Activated CD4-positive, CD25-positive, alpha-beta regulatory T cell treated with anti-CD3 and anti-CD28 coated beads, Interleukin-2, amount 50 U/mL, for 24 hours (primary cell): Measurements from ENCODE around the gene KASH5.

Source experiments
- ATAC-seq, 2 donors: fragments of 150-1000 bp; cut with Tn5 transposase; one replicate each; pipeline ENCODE4 v1.10.0; 2021; ENCODE audit warnings: mild to moderate bottlenecking in 1 of 2, moderate library complexity in 1 of 2

KASH5 gene

DNA sequence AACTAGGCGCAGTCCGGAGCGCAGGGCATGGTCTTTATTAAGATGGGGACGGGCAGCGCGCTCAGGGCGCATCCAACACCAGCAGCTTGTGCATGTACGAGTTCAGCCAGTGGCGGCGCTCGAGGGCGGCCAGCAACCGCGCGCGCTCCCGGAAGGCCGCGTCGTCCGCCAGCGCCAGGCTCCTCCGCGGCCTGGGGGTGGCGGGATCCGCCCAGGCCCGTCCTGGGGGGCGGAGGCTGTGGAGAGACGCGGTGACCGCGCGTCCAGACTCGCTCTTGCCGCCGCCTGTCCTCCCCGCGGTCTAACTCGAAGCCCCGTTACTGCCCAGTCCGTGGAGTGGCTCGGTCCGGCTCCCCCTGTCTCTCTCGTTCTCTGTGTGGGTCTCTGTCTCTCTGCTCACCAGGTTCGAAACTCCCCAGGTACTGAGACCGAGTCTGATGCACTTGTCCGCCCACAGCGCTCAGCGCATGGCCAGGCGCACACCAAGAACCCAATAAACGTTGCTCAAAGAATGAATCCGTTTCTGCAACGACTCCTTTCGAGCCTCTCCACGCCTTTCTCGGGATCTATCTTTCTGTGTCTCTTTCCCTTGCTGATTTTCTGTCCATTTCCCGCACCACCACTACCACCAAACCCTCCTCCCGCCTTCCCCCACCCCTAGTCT lies 34.5 kb downstream of the KASH5 start:
- peak; percentile 37 to 49 for ATAC-seq

DNA sequence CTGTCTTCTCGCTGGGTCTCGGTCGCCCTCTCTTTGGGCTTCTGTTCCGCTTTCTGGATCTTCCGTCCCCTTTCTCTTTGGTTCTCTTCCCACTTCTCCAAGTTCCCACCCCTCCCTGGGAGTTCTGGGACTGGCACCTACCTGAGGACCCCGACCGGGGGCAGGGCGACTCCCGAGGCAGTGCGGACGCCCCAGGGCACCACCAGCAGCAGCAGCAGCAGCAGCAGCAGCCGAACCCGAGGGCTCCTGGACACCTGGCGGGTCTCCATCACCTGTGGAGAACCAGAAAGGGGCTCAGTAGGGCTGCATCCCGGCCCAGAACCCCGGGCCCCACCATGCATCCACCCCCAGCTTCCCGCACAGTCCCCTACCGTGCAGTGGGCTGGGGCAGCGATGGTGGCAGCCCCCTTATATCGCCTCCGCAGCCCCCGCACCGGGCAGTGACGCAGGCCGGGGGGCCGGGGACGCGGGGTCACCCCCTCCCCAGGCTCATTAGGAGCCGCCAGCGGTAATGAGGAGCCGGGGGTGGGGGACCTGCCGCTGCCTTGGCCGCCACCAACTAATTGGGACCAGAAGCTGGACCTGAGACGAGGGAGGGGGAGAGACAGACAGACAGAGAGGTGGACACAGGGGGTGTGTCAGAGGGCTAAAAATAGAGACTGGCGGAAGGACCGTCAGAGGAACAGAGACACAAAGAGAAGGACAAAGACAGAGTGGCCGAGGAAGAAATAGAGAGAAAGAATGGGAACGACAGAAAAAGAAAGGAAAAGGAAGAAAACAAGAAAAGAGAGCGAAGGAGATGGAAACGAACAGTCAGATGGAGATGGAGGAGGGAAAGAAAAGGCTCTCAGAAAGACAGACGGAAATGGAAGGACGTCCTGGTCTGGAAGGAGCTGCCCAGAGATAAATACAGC lies 35.3 kb downstream of the KASH5 start, which contains the start of gene PTH2:
PTH2 (minus strand) TSS at position 371 of the 914 bp plus-strand sequence; CDS start at position 269, 102 bp downstream.
- ATAC-seq: no peak

DNA sequence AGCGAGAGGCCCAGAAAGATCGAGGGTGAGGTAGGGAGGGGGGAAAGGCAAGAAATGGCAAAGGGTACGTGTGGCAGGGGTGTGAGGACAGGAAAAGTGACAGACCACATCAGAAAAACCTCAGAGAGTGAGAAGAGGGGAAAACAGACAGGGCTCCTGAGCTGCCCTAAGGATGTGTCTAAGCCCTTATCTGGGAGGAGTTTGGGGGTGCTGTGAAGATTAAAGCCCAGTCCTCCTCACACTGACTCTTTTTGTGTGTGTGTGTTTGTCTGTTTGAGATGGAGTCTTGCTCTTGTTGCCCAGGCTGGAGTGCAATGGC lies 35.9 kb downstream of the KASH5 start:
- ATAC-seq: no peak

DNA sequence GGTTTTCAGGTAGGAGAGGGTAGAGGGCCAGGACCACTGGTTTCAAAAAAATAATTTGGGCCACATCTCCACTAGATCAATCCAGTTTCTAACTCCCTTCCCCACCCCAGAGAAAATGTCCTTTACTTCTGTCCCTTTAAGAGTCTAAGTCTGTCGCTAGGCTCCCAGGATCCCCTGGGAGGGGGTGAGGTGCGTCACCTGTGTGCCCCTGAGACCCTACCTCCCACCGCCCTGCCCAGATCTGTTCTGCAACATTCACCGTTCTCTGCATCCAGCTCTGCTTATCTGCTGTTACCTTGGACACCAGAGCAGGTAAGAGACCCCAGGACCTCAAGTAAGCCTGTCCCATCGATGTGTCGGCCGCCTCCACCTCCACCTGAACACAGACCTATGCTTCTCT lies 37.1 kb downstream of the KASH5 start, which contains the start of gene GFY:
GFY (plus strand) TSS at position 211 of the 400 bp plus-strand sequence. CDS start 1,043 bp downstream, outside the sequence.
- ATAC-seq: no peak

DNA sequence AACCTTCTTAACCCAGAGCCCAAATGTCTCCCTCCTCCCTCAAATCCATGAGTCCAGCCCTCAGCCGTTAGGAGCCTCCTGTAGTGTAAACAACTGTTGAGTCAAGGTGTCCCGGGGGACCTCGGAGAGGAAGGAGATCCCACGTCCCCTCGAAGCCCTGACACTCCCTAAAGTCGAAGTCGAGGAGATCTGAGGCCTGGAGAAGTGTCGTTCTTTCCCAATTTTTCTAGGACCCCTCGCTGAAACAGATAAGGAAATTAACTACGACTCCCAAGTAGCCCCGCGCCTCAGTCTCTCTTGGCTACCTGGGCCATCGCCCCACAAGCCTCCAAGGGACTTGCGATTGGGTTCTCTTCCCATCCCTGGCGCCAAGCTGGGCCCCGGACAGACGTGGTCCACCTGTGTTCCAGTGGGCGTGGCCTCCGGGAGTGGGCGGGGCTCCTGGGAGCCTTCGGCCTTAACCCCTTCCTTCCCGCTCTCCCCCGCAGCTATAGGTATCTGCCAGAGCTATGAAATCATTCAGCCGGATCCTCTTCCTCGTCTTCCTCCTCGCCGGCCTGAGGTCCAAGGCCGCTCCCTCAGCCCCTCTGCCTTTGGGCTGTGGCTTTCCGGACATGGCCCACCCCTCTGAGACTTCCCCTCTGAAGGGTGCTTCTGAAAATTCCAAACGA lies 38.0 kb downstream of the KASH5 start:
- no peak for ATAC-seq

DNA sequence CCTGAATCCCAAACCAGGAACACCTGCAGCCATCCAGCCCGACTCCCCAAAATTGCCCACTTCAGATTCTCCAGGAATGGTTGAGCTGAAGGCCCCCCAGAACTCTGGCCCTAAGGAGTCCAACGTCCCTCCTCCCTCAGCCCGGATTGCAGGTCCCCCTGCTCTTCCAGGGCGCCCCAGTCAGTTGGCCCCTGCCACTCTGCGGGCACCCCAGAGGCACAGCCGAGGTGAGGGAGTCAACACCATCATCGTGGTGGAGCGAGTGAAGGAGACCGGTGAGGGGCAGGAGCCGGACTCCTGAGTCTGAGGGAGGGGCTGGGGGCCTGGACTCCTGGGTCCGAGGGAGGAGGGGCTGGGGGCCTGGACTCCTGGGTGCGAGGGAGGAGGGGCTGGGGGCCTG lies 39.3 kb downstream of the KASH5 start:
- no peak for ATAC-seq

- peak in 1 of 2 donors; percentile 42 for ATAC-seq
These were observed 40.0 kb downstream of the KASH5 start for GRCh38 chr19:49427855-49428546.

DNA sequence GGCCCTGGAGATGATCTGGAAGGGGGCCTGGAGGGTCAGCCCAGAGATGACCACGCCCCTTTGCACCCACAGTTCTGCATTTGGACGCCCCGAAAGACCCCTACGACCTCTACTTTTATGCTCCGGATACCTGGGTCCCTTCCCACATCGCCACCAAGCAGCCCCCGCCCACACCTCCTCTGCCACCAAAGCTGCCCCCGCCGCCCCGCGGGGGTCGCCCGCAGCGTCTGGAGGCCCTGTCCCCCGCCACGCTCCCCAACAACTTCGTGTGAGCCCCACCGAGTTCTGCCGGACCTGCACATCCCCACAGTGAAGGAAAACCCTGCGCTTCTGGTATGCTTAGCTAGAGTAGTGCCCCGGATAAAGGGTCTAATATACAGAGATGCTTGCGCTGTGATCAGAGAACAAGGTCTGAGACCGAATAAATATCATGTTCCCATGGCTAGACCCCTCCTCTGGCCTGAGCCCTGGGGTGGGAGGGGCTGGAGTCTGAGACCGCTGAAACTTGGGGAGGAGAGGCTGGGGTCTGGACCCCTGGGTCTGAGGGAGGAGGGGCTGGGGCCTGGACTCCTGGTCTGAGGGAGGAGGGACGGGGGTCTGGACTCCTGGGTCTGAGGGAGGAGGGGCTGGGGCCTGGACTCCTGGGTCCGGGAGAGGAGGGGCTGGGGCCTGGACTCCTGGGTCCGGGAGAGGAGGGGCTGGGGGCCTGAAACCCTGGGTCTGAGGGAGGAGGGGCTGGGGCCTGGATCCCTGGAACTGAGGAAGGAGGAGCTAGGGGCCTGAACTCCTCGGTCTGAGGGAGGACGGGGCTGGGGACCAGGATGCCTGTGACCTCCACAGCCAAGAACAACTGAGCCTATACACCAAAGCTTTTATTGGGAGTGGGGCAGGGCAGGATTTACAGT lies 40.8 kb downstream of the KASH5 start:
- no peak for ATAC-seq

- ATAC-seq: no peak
These were observed 42.2 kb downstream of the KASH5 start for GRCh38 chr19:49430172-49430677.

- ATAC-seq: peak; percentile 53 to 64
These were observed 42.8 kb downstream of the KASH5 start for GRCh38 chr19:49430678-49431329.

GRCh38 chr19:49431330-49431749 lies 43.3 kb downstream of the KASH5 start:
- no peak for ATAC-seq

DNA sequence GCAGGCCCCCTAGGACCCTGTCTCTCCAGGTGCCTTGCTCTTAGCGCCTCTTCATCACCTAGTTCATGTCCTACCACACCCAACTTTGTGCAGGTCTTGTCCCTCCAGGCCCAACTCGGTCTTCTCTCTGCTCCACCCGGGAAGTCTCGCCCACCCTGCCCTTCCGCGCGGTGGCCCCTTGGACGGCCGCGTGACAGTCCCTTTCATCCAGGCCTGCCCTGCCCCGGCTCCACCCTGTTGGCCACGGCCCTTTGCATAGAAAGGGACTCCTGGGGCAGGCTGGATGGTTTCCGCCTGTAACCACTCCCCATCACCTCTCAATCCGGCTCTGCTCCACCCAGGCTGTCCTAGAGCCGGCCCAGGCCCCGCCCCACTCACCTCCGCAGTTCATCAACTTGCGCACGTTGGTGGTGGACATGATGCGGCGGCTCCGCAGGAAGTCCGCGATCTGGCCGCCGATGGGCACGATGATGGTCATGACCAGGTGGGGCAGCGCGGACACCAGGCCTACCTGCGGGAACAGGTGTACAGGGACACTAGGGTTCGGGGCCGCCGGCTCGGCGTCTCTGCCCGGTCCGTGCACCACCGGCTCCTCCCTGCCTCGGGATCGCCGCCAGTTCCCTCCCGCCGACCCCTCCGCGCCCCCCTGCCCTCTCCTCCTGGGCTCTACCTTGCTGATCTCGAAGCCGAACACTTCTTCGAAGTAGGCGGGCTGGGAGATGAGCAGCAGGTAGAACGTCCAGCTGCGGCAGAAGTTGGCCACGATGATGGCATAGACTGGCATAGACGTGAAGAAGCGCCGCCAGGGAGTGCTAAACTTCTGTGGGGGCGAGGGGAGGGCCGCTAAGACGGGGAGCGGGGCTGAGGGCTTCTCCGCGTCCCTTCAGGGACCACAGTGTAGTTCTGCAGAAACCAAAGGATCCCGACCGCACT lies 44.4 kb downstream of the KASH5 start:
- peak in 1 of 2 donors; percentile 40 for ATAC-seq

- no peak for ATAC-seq
These were observed 45.3 kb downstream of the KASH5 start for GRCh38 chr19:49433240-49433901.

- ATAC-seq: no peak
These were observed 47.0 kb downstream of the KASH5 start for GRCh38 chr19:49434907-49435583.

GRCh38 chr19:49435670-49436069 lies 47.6 kb downstream of the KASH5 start:
- ATAC-seq: no peak

- ATAC-seq: no peak
These were observed 48.5 kb downstream of the KASH5 start for GRCh38 chr19:49436381-49437017.

GRCh38 chr19:49437231-49437630 lies 49.2 kb downstream of the KASH5 start:
- no peak for ATAC-seq

DNA sequence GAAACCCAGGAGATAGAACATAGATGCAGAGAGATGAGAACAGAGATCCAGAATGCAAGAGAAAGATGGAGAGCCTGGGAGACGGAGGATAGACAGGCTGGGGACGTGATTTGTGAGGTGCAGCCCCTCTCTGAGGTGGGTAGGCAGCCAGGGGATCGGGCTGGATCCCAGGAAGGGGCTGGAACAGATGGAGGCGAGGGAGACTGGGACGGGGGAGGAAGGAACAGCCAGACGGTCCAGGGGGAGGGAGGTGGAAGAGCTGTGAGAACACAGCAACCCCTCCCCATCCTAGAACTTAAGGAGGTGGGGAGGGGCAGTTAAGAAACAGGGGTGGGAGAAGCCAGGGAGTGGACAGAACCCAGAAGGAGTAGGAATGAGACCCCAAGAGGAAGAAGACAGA lies 50.2 kb downstream of the KASH5 start:
- no peak for ATAC-seq
